NCI-H187 (cell line): ENCODE data around the gene NOTCH2.

ENCODE experiments used
- DNase-seq, 2 experiments: peaks; one replicate each; lab custom pipeline; 2025; lab: John Stamatoyannopoulos, UW

NOTCH2 gene

GRCh38 chr1:119906927-119907652 is 162.4 kb downstream of the NOTCH2 start:
- no peak for DNase-seq

GRCh38 chr1:119903443-119903835 is 166.0 kb downstream of the NOTCH2 start:
- no peak for DNase-seq

GRCh38 chr1:119902775-119903442 is 166.6 kb downstream of the NOTCH2 start:
- DNase-seq: no peak

- DNase-seq: no peak
These were observed 170.3 kb downstream of the NOTCH2 start for GRCh38 chr1:119898981-119899720.

- no peak for DNase-seq
These were observed 170.9 kb downstream of the NOTCH2 start for GRCh38 chr1:119898530-119898929.

GRCh38 chr1:119896303-119896702 is 173.2 kb downstream of the NOTCH2 start, which contains the start of gene ADAM30:
Gene ADAM30, minus strand, starts transcription at chr1:119896515. Its CDS starts 179 bp downstream, at chr1:119896336.
- no peak for DNase-seq

GRCh38 chr1:119895102-119895501 is 174.4 kb downstream of the NOTCH2 start:
- DNase-seq: no peak

GRCh38 chr1:119893827-119894700 is 175.4 kb downstream of the NOTCH2 start:
- no peak for DNase-seq

- DNase-seq: no peak
These were observed 176.1 kb downstream of the NOTCH2 start for GRCh38 chr1:119893238-119893791.

- DNase-seq: no peak
These were observed 178.1 kb downstream of the NOTCH2 start for GRCh38 chr1:119891386-119891785.

GRCh38 chr1:119888476-119888875 is 181.0 kb downstream of the NOTCH2 start:
- no peak for DNase-seq

GRCh38 chr1:119887427-119887826 is 182.0 kb downstream of the NOTCH2 start:
- DNase-seq: no peak

- peak; percentile 21 to 45 for DNase-seq
These were observed 183.3 kb downstream of the NOTCH2 start for GRCh38 chr1:119885903-119886783.

GRCh38 chr1:119884711-119885110 is 184.8 kb downstream of the NOTCH2 start:
- no peak for DNase-seq

GRCh38 chr1:119883826-119884225 is 185.6 kb downstream of the NOTCH2 start:
- DNase-seq: no peak

GRCh38 chr1:119882132-119883049 is 187.1 kb downstream of the NOTCH2 start:
- DNase-seq: no peak

GRCh38 chr1:119879510-119880434 is 189.7 kb downstream of the NOTCH2 start:
- DNase-seq: no peak

- peak in 1 of 2 experiments; percentile 11 for DNase-seq
These were observed 191.3 kb downstream of the NOTCH2 start for GRCh38 chr1:119878171-119878570.
